Measurements from ENCODE around the gene GTF3A.

GTF3A gene

GRCh38 chr13:27476943-27477703 is 52.7 kb downstream of the GTF3A start:
- no peak for TF ChIP-seq GATA2 (IDR thresholded peaks at IDR 0.05; ENCODE audit: low read depth, low read length)
- TF ChIP-seq GATA3 (IDR thresholded peaks at IDR 0.05; ENCODE audit: low read depth, low read length), result no peak

- TF ChIP-seq GATA3 (IDR thresholded peaks at IDR 0.05; ENCODE audit: low read depth, low read length), result no peak
- no peak for TF ChIP-seq GATA2 (IDR thresholded peaks at IDR 0.05; ENCODE audit: low read depth, low read length)
These were observed 57.3 kb downstream of the GTF3A start for GRCh38 chr13:27481766-27482165.

- TF ChIP-seq GATA3 (IDR thresholded peaks at IDR 0.05; ENCODE audit: low read depth, low read length) (no peak), GATA2 (IDR thresholded peaks at IDR 0.05; ENCODE audit: low read depth, low read length) (no peak)
These were observed 58.6 kb downstream of the GTF3A start for GRCh38 chr13:27482983-27483382.

- no peak for TF ChIP-seq GATA2 (IDR thresholded peaks at IDR 0.05; ENCODE audit: low read depth, low read length)
- TF ChIP-seq GATA3 (IDR thresholded peaks at IDR 0.05; ENCODE audit: low read depth, low read length), result no peak
These were observed 59.0 kb downstream of the GTF3A start for GRCh38 chr13:27483421-27483820.

Measured in SH-SY5Y (cell line).